Activated T-helper 17 cell treated with anti-CD3 and anti-CD28 coated beads, Interleukin-2, amount 50 U/mL, for 72 hours (primary cell): ENCODE data around the gene DRD1. TPM values are rescaled to one million over a fixed set of nuclear protein-coding genes. Genes with fewer than 3 reads are reported as not detected.

Source experiments
- total RNA-seq, 2 donors: library from RNA; stranded (reverse); gene quantifications; one replicate each; pipeline ENCODE4 v1.2.3, GENCODE V29; 2022

DRD1 gene
- total RNA-seq, 2 donors from 2014 or later = not detected

Other genes starting within 250 kb of the DRD1 start
- 100 to 1,000 TPM; 225 to 256 TPM for gene SFXN1, start 34.4 kb upstream of the DRD1 start, total RNA-seq
- 1 to 10 TPM; 3.3 to 4.0 TPM for gene HRH2, start 213.9 kb upstream of the DRD1 start, total RNA-seq